Stimulated activated CD4-positive, alpha-beta T cell treated with anti-CD3 and anti-CD28 coated beads, Interleukin-4, amount 100 ng/mL, for 1 hour (primary cell): ENCODE results near the gene NT5C3A.
A peak's percentile ranks its signal among the peaks of the same experiment; 100 is the strongest.
"Not testable (repeated sequence)": the region's sequence is repeated elsewhere in the genome, so short reads cannot be mapped to it uniquely, and the experiment has no call there.

ENCODE experiments used
- DNase-seq: peaks from one replicate; pipeline ENCODE4 v3.0.0-alpha.2; 2020

NT5C3A gene

GRCh38 chr7:33062023-33062781, at the start of gene NT5C3A:
Gene NT5C3A (minus strand): TSS chr7:33062776. CDS start chr7:33062705, 71 bp downstream.
- peak; percentile 24 for DNase-seq

GRCh38 chr7:33111614-33112013, 49.0 kb upstream of the NT5C3A start:
- DNase-seq: no peak

GRCh38 chr7:33109758-33110238, 47.2 kb upstream of the NT5C3A start:
- no peak for DNase-seq

GRCh38 chr7:33109005-33109757, 46.6 kb upstream of the NT5C3A start, which contains the start of gene RP9:
Gene RP9 (minus strand): TSS chr7:33109404. CDS start chr7:33109372, 32 bp downstream.
- peak; percentile 80 for DNase-seq

- DNase-seq: peak; percentile 21
Measured at GRCh38 chr7:33108554-33109004, 46.0 kb upstream of the NT5C3A start.

- peak; percentile 9 for DNase-seq
Measured at GRCh38 chr7:33107136-33108066, 44.8 kb upstream of the NT5C3A start.

GRCh38 chr7:33101906-33102305, 39.3 kb upstream of the NT5C3A start:
- DNase-seq: no peak

GRCh38 chr7:33100770-33101169, 38.2 kb upstream of the NT5C3A start:
- no peak for DNase-seq

- no peak for DNase-seq
Measured at GRCh38 chr7:33099154-33099940, 36.8 kb upstream of the NT5C3A start.

- DNase-seq: not testable (repeated sequence)
Measured at GRCh38 chr7:33094745-33095275, 32.2 kb upstream of the NT5C3A start.

- no peak for DNase-seq
Measured at GRCh38 chr7:33093266-33093665, 30.7 kb upstream of the NT5C3A start.

GRCh38 chr7:33091641-33092191, 29.1 kb upstream of the NT5C3A start:
- DNase-seq: no peak

GRCh38 chr7:33091111-33091531, 28.5 kb upstream of the NT5C3A start:
- DNase-seq: no peak

GRCh38 chr7:33089142-33089541, 26.6 kb upstream of the NT5C3A start:
- DNase-seq: no peak

GRCh38 chr7:33087858-33088257, 25.3 kb upstream of the NT5C3A start:
- no peak for DNase-seq

GRCh38 chr7:33087356-33087755, 24.8 kb upstream of the NT5C3A start:
- DNase-seq: no peak

GRCh38 chr7:33079763-33080690, 17.5 kb upstream of the NT5C3A start:
- no peak for DNase-seq

- no peak for DNase-seq
Measured at GRCh38 chr7:33079096-33079495, 16.5 kb upstream of the NT5C3A start.

- DNase-seq: no peak
Measured at GRCh38 chr7:33076737-33077136, 14.2 kb upstream of the NT5C3A start.
